GM18526 (cell line): ENCODE results near the gene XIRP2.

Experiments used
- POLR2A ChIP-seq: IDR thresholded peaks from 3 replicates; pipeline ENCODE4 v1.6.1; 2011; ENCODE audit not compliant: insufficient read length; ENCODE audit errors: extremely low read depth

Gene XIRP2

GRCh38 chr2:166888180-166888579 lies at the start of gene XIRP2:
Gene XIRP2, plus strand, starts transcription at chr2:166888480. Its CDS starts 15,003 bp downstream, at chr2:166903483.
- no peak for TF ChIP-seq POLR2A

GRCh38 chr2:166841152-166841551 lies 47.1 kb upstream of the XIRP2 start:
- no peak for TF ChIP-seq POLR2A

GRCh38 chr2:166841679-166842078 lies 46.6 kb upstream of the XIRP2 start:
- no peak for TF ChIP-seq POLR2A

- TF ChIP-seq POLR2A, result no peak
Observed at GRCh38 chr2:166844111-166844510, 44.2 kb upstream of the XIRP2 start.

- no peak for TF ChIP-seq POLR2A
Observed at GRCh38 chr2:166862468-166863132, 25.7 kb upstream of the XIRP2 start.

- TF ChIP-seq POLR2A, result no peak
Observed at GRCh38 chr2:166867874-166868514, 20.3 kb upstream of the XIRP2 start.

- no peak for TF ChIP-seq POLR2A
Observed at GRCh38 chr2:166870346-166870745, 17.9 kb upstream of the XIRP2 start.

- no peak for TF ChIP-seq POLR2A
Observed at GRCh38 chr2:166881177-166881576, 7.1 kb upstream of the XIRP2 start.

- TF ChIP-seq POLR2A, result no peak
Observed at GRCh38 chr2:166882851-166883250, 5.4 kb upstream of the XIRP2 start.

GRCh38 chr2:166891727-166892126 lies 3.4 kb downstream of the XIRP2 start:
- no peak for TF ChIP-seq POLR2A

- no peak for TF ChIP-seq POLR2A
Observed at GRCh38 chr2:166892397-166892796, 4.1 kb downstream of the XIRP2 start.

- TF ChIP-seq POLR2A, result no peak
Observed at GRCh38 chr2:166895243-166895642, 7.0 kb downstream of the XIRP2 start.

- TF ChIP-seq POLR2A, result no peak
Observed at GRCh38 chr2:166897666-166898065, 9.4 kb downstream of the XIRP2 start.

GRCh38 chr2:166899676-166900075 lies 11.4 kb downstream of the XIRP2 start:
- no peak for TF ChIP-seq POLR2A

GRCh38 chr2:166900700-166901099 lies 12.4 kb downstream of the XIRP2 start:
- no peak for TF ChIP-seq POLR2A

GRCh38 chr2:166901336-166901735 lies 13.1 kb downstream of the XIRP2 start:
- no peak for TF ChIP-seq POLR2A

- no peak for TF ChIP-seq POLR2A
Observed at GRCh38 chr2:166916987-166917386, 28.7 kb downstream of the XIRP2 start.
